GM12874 (cell line): ENCODE measurements around the gene GGT6.

ENCODE experiments used
- CTCF ChIP-seq: IDR thresholded peaks from 2 replicates; pipeline ENCODE4 v1.5.1; 2011; ENCODE audit warnings: low read depth, mild to moderate bottlenecking, control low read depth, low read length, moderate library complexity; ENCODE audit not compliant: insufficient read depth

The GGT6 gene

DNA sequence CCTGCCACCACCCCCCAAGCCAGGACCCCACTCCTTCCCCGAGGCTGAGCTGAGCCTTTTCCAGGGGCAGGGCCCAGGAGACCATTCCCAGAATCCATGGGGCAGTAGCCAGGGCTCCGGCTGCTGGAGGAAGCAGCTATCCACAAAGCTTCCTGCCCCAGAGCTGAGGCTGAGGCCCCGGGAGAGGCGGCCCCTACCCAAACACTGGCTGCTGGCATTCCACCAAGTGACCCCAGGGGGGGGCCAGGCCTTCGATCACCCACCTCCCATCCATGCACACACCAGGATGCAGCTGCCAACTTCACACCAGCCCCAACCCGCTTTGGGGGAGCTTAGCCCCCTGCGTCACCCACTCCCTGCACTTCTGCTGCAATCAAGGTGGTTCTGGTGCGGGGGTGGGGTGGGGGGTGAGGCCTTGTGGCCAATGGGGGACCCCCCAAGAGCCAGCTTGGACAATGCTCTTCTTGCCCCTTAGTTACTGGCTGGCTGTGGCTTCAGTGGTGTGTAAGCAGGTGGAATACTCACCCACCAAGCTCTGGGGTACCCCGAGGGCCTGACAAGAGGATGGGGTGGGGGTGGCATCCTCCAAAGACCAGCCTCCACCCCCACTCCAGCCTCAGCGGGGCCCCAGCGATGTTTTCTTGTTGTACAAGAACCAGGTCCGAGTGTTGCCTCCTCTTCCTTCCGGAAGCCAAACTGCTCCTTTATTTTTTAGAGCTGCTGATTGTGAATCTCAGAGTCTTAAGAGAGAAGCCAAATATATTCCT lies 22.0 kb downstream of the GGT6 start:
- TF ChIP-seq CTCF: no peak

DNA sequence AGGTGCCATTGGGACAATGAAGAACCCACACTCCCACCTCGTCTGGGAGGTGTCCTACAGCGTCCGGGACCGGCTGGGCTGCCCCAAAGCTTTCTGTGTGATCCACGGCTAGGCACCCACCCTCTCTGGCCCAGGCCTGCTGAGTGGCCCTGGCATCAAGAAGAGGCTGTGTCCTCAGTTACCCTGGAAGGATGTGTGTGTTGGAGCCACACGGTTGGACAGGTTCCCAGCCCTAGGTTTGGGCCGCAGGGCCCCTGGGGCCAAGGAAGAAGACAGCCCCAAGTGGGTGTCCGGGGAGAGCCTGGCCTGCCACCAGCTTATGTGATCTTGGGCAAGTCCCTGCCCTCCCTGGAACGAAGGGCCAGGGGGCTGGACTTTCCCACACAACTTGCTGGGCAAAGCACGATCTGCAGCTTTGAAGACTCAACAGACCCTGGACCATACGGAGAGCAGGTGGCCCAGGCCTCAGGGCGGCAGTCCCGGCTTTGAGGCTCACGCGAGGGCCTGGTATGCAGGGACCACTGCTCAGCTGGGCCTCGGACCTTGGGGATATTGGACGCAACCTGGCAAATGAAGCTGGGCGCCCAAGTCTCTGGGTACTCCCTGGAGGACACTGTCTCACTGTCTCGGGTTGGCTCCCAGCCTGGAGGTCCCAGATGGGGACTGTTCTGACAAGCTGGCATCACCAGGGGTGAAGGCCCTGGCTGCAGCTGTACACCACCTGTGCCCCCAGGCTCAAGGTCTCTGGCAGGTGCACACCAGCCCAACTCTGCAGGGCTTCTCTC lies 22.7 kb downstream of the GGT6 start:
- no peak for TF ChIP-seq CTCF

DNA sequence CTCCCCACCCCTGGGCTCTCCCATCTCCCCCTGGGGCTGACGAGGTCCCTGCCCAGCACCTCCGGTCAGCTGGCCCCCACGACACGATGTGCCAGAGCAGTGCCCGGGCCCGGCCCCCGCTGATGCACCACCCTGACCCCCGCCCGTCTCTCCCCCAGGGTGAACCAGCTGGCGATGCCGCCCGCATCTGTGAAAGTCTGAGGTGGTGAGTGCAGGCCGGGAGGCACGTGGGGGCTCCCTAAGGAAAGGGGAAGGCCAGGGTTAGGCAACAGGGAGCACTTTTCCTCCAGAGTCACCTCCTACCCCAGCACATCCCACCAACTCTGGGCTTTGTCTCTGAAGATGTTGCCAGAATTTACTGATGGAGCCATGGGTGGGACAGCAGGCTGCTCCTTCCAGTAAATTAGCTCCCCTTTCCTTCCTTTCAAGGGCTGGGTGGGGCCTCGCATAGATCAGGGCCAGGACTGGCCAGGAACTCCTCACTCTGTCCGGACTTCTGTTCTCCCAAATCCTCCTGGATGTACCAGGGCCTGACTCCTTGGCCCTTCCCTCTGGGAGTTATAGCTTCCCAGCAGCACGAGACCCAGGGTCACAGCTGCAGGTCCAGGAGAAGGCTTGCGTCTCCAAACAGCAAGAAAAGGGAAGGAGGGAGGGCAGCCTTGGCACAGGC lies 23.5 kb downstream of the GGT6 start:
- no peak for TF ChIP-seq CTCF

DNA sequence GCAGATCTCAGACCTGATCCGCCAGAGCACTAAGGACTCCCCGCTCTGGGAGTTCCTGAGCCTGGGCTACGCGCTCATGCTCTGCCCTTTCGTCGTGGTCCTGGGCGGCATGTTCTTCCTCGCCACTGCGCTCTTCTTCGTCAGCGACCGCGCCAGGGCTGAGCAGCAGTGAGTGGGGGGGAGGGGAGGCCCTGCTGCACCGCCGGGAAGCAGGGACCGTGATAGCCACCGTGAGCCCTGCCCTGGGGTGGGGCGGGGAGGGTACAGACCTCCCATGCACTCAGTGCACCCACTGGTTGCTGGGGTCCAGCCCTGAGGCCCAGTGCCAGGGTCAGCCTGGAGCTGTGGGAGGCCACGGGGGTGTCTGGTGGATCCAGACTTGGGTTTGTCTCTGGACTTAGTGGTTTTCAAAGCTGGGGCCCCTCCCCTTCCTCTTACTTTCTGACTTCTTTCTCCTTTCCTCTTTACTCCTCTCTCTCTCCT lies 24.1 kb downstream of the GGT6 start:
- no peak for TF ChIP-seq CTCF

- no peak for TF ChIP-seq CTCF
These were observed 24.6 kb downstream of the GGT6 start for GRCh38 chr17:4535667-4536258.

DNA sequence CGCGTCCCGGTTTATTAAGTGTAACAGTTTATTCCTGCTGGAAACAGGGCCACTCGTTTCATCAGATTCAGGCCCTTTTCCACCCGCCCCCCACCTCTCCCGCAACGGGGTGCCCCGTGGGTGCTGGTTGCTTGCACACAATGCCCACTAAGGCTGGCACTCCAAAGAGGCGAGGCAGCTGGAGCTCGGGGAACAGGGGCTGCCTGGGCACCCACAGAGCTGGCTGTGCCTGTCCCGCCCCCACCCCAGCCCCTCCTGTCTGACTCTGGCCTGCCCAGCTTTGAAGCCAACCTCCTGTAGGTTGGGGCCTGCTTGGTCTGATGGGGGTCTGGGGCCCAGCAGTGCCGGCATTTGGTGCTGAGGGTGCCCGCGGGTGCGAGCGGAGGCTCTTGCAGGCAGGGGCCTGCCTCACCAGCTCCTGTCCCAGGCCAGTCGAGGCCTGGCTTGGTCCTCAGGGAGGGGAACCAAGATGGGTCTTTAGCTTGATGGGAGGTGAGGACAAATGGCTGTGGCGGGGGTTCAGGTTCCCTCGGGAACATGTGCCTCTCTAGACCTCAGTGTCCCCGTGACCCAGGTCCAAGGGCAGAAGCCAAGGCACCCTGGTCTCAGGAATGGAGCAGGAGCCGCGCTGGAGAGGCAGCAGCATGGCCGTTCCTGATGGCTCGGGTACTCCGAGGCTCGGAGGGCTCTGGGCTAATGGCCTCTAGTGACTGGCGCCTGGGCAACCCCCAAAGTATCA lies 25.3 kb downstream of the GGT6 start:
- TF ChIP-seq CTCF: no peak

GRCh38 chr17:4534515-4534914 lies 25.9 kb downstream of the GGT6 start:
- no peak for TF ChIP-seq CTCF
